HCT116 (cell line): ENCODE measurements around the gene CD69. TPM values are rescaled to one million over a fixed set of nuclear protein-coding genes. Genes with fewer than 3 reads are reported as not detected.

ENCODE experiments used
- ATAC-seq: fragments of 200-7000 bp; cut with Tn5 transposase; 2 replicates; pipeline ENCODE4 v1.9.1; 2020; ENCODE audit warnings: mild to moderate bottlenecking, moderate library complexity
- BruUV-seq: library from RNA; stranded (reverse); fragments of 400-500 nt; replicated peaks from 2 replicates; lab custom pipeline; 2021; lab: Mats Ljungman, UMichigan
- CTCF ChIA-PET: fragments of 300-600 bp; sonication (Branson Sonifier 250); formaldehyde crosslinking; loops from one replicate; lab custom pipeline; 2021; ENCODE audit warnings: antibody characterized with exemption; lab: Charles Lee
- POLR2A ChIA-PET: fragments of 300-600, 350-600 bp; sonication (Branson Sonifier 250); formaldehyde crosslinking; loops from one replicate; lab custom pipeline; 2021; ENCODE audit warnings: antibody characterized with exemption; lab: Charles Lee
- RAD21 ChIA-PET, 2 experiments: fragments of 300-600 bp; sonication (Branson Sonifier 250); formaldehyde crosslinking; loops; one replicate each; lab custom pipeline; 2023; ENCODE audit warnings: low total read pairs in 2 of 2; ENCODE audit not compliant: uncharacterized antibody in 2 of 2, unreplicated experiment in 2 of 2, low non-redundant PET in 1 of 2; lab: Charles Lee
- DNase-seq: peaks from one replicate; pipeline ENCODE4 v3.0.0-alpha.2; 2010; ENCODE audit warnings: low read depth, low spot score
- H2AFZ ChIP-seq: fragments of 200-600 bp; shearing (Covaris generic), sonication (generic); 2 replicates; pipeline ENCODE4 v1.6.1; 2017; ENCODE audit warnings: low read depth, mixed run types, mixed read lengths, antibody characterized with exemption, low read length; ENCODE audit not compliant: poor library complexity, severe bottlenecking
- H3K27ac ChIP-seq: 2 replicates; pipeline ENCODE4 v1.5.1; 2012; ENCODE audit warnings: low read depth, low read length
- H3K27me3 ChIP-seq: fragments of 200-600 bp; sonication (generic); 2 replicates; pipeline ENCODE4 v1.6.1; 2016; ENCODE audit warnings: mixed run types, low read length, mixed read lengths; ENCODE audit not compliant: insufficient read depth
- H3K36me3 ChIP-seq, 2 experiments: fragments of 200-500 bp in 1 of 2; fragments of 200-600 bp in 1 of 2; sonication (Bioruptor generic) in 1 of 2; sonication (generic) in 1 of 2; 2 replicates each; pipeline versions ENCODE4 v1.5.1 to v1.6.1; 2014 to 2016; ENCODE audit warnings: low read length in 2 of 2, inconsistent platforms in 1 of 2, mixed read lengths in 1 of 2, mixed run types in 1 of 2; ENCODE audit not compliant: insufficient read depth in 2 of 2, control insufficient read depth in 1 of 2
- H3K4me1 ChIP-seq, 2 experiments: fragments of 200-600 bp in 1 of 2; sonication (generic) in 1 of 2; 2 replicates each; pipeline versions ENCODE4 v1.5.1 to v1.6.1; 2012 to 2017; ENCODE audit warnings: low read length in 2 of 2, inconsistent platforms in 1 of 2, mild to moderate bottlenecking in 1 of 2, mixed read lengths in 1 of 2, mixed run types in 1 of 2, moderate library complexity in 1 of 2; ENCODE audit not compliant: insufficient read depth in 2 of 2, control insufficient read depth in 1 of 2
- H3K4me2 ChIP-seq: fragments of 200-600 bp; sonication (generic); 2 replicates; pipeline ENCODE4 v1.6.1; 2017; ENCODE audit warnings: mixed run types, low read length, mixed read lengths
- H3K4me3 ChIP-seq, 2 experiments: fragments of 200-600 bp in 1 of 2; sonication (generic) in 1 of 2; replicated peaks in 1 of 2; 2 replicates each; pipeline ENCODE4 v1.5.1; 2011 to 2016; ENCODE audit warnings: low read length in 2 of 2, control low read depth in 1 of 2, low read depth in 1 of 2, mild to moderate bottlenecking in 1 of 2, mixed read lengths in 1 of 2, mixed run types in 1 of 2
- H3K79me2 ChIP-seq: fragments of 200-600 bp; sonication (generic); 2 replicates; pipeline ENCODE4 v1.6.1; 2017; ENCODE audit warnings: mild to moderate bottlenecking, mixed run types, low read length, moderate library complexity, mixed read lengths; ENCODE audit not compliant: insufficient read depth
- H3K9ac ChIP-seq: fragments of 200-600 bp; sonication (generic); 2 replicates; pipeline ENCODE4 v1.6.1; 2016; ENCODE audit warnings: low read length, mixed read lengths
- H3K9me2 ChIP-seq: fragments of 200-600 bp; sonication (generic), shearing (Covaris generic); 2 replicates; pipeline ENCODE4 v1.6.1; 2017; ENCODE audit warnings: mixed run types, mild to moderate bottlenecking, moderate library complexity; ENCODE audit not compliant: insufficient read depth
- H3K9me3 ChIP-seq, 2 experiments: fragments of 200-500 bp in 1 of 2; fragments of 200-600 bp in 1 of 2; sonication (Bioruptor generic) in 1 of 2; sonication (generic) in 1 of 2; 2 replicates each; pipeline ENCODE4 v1.6.1; 2014 to 2017; ENCODE audit warnings: low read length in 2 of 2, mixed read lengths in 2 of 2, inconsistent platforms in 1 of 2, low read depth in 1 of 2, mild to moderate bottlenecking in 1 of 2, mixed run types in 1 of 2, moderate library complexity in 1 of 2; ENCODE audit not compliant: control insufficient read depth in 1 of 2, insufficient read depth in 1 of 2
- H4K20me1 ChIP-seq: fragments of 200-600 bp; sonication (generic), shearing (Covaris generic); 2 replicates; pipeline ENCODE4 v1.6.1; 2017; ENCODE audit warnings: mixed run types, mild to moderate bottlenecking, moderate library complexity; ENCODE audit not compliant: insufficient read depth
- CBX3 ChIP-seq: IDR thresholded peaks from 2 replicates; pipeline ENCODE4 v1.6.1; 2012; ENCODE audit warnings: low read depth
- CEBPB ChIP-seq: IDR thresholded peaks from 2 replicates; pipeline ENCODE4 v1.6.1; 2012; ENCODE audit warnings: low read depth
- EGR1 ChIP-seq: IDR thresholded peaks from 2 replicates; pipeline ENCODE4 v1.6.1; 2012; ENCODE audit warnings: low read depth
- ELF1 ChIP-seq: IDR thresholded peaks from 2 replicates; pipeline ENCODE4 v1.6.1; 2012; ENCODE audit warnings: low read depth, borderline replicate concordance
- EZH2 ChIP-seq: fragments of 200-600 bp; sonication (generic); IDR thresholded peaks from 2 replicates; pipeline ENCODE4 v1.6.1; 2017; ENCODE audit warnings: antibody characterized with exemption, mixed run types
- EZH2phosphoT487 ChIP-seq: fragments of 200-600 bp; IDR thresholded peaks from 2 replicates; pipeline ENCODE4 v1.6.1; 2018; ENCODE audit warnings: antibody characterized with exemption, borderline replicate concordance
- FOSL1 ChIP-seq: IDR thresholded peaks from 2 replicates; pipeline ENCODE4 v1.6.1; 2012; ENCODE audit warnings: low read depth
- POLR2A ChIP-seq: IDR thresholded peaks from 2 replicates; pipeline ENCODE4 v1.7.0; 2011; ENCODE audit warnings: borderline replicate concordance; ENCODE audit not compliant: insufficient read depth, insufficient read length; ENCODE audit errors: extremely low read depth
- REST ChIP-seq: IDR thresholded peaks from 2 replicates; pipeline ENCODE4 v1.6.1; 2012; ENCODE audit warnings: low read depth
- SP1 ChIP-seq: IDR thresholded peaks from 2 replicates; pipeline ENCODE4 v1.6.1; 2012; ENCODE audit warnings: low read depth
- SRF ChIP-seq: IDR thresholded peaks from 2 replicates; pipeline ENCODE4 v1.6.1; 2012; ENCODE audit warnings: low read depth
- YY1 ChIP-seq: IDR thresholded peaks from 2 replicates; pipeline ENCODE4 v1.6.1; 2011; ENCODE audit warnings: low read length, low read depth, moderate library complexity, mild to moderate bottlenecking; ENCODE audit not compliant: insufficient replicate concordance; ENCODE audit errors: extremely low read depth
- ZFX ChIP-seq: fragments of 450-650 bp; IDR thresholded peaks from 2 replicates; pipeline ENCODE4 v1.6.1; 2017
- intact Hi-C: fragments of 100-400 bp; cut with micrococcal nuclease; formaldehyde crosslinking; loops from 2 replicates; pipeline ENCODE4 v1.10.0; 2022
- total RNA-seq: library from RNA; stranded (reverse); gene quantifications from one replicate; pipeline ENCODE4 v1.2.1, GENCODE V29; 2021; ENCODE audit not compliant: unreplicated experiment
- TF ChIP-seq, protein P1 (sequence below), 3 experiments: fragments of 200-600 bp in 1 of 3; sonication (generic) in 1 of 3; IDR thresholded peaks in 2 of 3; conservative IDR thresholded peaks in 1 of 3; 2 replicates each; pipeline ENCODE4 v1.5.1; 2012 to 2017; ENCODE audit warnings: low read depth in 2 of 3, low read length in 2 of 3, antibody characterized with exemption in 1 of 3, borderline replicate concordance in 1 of 3, control low read depth in 1 of 3, mild to moderate bottlenecking in 1 of 3, mixed read lengths in 1 of 3, mixed run types in 1 of 3, moderate library complexity in 1 of 3; ENCODE audit not compliant: insufficient read depth in 1 of 3
- TF ChIP-seq, protein P2 (sequence below): IDR thresholded peaks from 2 replicates; pipeline ENCODE4 v1.6.1; 2012
- TF ChIP-seq, protein P3 (sequence below): IDR thresholded peaks from 2 replicates; pipeline ENCODE4 v1.6.1; 2011; ENCODE audit warnings: mild to moderate bottlenecking, low read length, moderate library complexity; ENCODE audit not compliant: insufficient replicate concordance; ENCODE audit errors: extremely low read depth
- TF ChIP-seq, protein P4 (sequence below): IDR thresholded peaks from 2 replicates; pipeline ENCODE4 v1.6.1; 2012

Gene CD69
- total RNA-seq, 1 experiment from 2014 or later = not detected

GRCh38 chr12:9761419-9761781, 699 bp upstream of the CD69 start:
- H3K9me2 ChIP-seq = no peaks in the 10 kb centered on the region
- no peaks in the 10 kb centered on the region for H3K79me2 ChIP-seq
- H3K27ac ChIP-seq = no peak overlapping the region
- no peak for DNase-seq
- no peak overlapping the region for H3K4me2 ChIP-seq
- ChIA-PET CTCF (interaction anchor here (4.1 kb wide), 1 partner anchor 10 kb away, joined by 21 read pairs; no protein-coding TSS in a partner anchor), RAD21 (no interaction called here), POLR2A (no interaction called here)
- no TSS peak for BruUV-seq
- H2AFZ ChIP-seq = no peak overlapping the region
- no peak for ATAC-seq
- intact Hi-C loops = no loop called here
- no peak overlapping the region for H3K4me3 ChIP-seq
- no peaks in the 10 kb centered on the region for H4K20me1 ChIP-seq
- H3K27me3 ChIP-seq = peaks cover 64% of the 10 kb centered on the region
- no peaks in the 10 kb centered on the region for H3K4me1 ChIP-seq
- H3K36me3 ChIP-seq = no peaks in the 10 kb centered on the region
- TF ChIP-seq, protein P1, sequence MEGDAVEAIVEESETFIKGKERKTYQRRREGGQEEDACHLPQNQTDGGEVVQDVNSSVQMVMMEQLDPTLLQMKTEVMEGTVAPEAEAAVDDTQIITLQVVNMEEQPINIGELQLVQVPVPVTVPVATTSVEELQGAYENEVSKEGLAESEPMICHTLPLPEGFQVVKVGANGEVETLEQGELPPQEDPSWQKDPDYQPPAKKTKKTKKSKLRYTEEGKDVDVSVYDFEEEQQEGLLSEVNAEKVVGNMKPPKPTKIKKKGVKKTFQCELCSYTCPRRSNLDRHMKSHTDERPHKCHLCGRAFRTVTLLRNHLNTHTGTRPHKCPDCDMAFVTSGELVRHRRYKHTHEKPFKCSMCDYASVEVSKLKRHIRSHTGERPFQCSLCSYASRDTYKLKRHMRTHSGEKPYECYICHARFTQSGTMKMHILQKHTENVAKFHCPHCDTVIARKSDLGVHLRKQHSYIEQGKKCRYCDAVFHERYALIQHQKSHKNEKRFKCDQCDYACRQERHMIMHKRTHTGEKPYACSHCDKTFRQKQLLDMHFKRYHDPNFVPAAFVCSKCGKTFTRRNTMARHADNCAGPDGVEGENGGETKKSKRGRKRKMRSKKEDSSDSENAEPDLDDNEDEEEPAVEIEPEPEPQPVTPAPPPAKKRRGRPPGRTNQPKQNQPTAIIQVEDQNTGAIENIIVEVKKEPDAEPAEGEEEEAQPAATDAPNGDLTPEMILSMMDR (IDR thresholded peaks at IDR 0.05 in 2 of 3, conservative IDR thresholded peaks at IDR 0.05 in 1 of 3; ENCODE audit: borderline replicate concordance in 1 of 3, insufficient read depth in 1 of 3, low read depth in 2 of 3, low read length in 2 of 3) = no peak
- TF ChIP-seq, protein P2, sequence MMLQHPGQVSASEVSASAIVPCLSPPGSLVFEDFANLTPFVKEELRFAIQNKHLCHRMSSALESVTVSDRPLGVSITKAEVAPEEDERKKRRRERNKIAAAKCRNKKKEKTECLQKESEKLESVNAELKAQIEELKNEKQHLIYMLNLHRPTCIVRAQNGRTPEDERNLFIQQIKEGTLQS = no peak
- TF ChIP-seq EGR1 (no peak), SP1 (no peak), EZH2phosphoT487 (no peak), REST (no peak), CBX3 (no peak), CEBPB (no peak), FOSL1 (no peak), SRF (no peak), ELF1 (no peak), YY1 (no peak), ZFX (no peak), EZH2 (no peak), POLR2A (no peak)
- TF ChIP-seq, protein P3, sequence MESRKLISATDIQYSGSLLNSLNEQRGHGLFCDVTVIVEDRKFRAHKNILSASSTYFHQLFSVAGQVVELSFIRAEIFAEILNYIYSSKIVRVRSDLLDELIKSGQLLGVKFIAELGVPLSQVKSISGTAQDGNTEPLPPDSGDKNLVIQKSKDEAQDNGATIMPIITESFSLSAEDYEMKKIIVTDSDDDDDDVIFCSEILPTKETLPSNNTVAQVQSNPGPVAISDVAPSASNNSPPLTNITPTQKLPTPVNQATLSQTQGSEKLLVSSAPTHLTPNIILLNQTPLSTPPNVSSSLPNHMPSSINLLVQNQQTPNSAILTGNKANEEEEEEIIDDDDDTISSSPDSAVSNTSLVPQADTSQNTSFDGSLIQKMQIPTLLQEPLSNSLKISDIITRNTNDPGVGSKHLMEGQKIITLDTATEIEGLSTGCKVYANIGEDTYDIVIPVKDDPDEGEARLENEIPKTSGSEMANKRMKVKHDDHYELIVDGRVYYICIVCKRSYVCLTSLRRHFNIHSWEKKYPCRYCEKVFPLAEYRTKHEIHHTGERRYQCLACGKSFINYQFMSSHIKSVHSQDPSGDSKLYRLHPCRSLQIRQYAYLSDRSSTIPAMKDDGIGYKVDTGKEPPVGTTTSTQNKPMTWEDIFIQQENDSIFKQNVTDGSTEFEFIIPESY = no peak
- TF ChIP-seq, protein P4, sequence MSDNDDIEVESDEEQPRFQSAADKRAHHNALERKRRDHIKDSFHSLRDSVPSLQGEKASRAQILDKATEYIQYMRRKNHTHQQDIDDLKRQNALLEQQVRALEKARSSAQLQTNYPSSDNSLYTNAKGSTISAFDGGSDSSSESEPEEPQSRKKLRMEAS = no peak
- TF ChIP-seq, all 23 proteins: peak for 0
- Histone ChIP-seq H3K9me3 (no peaks in the 10 kb centered on the region), H3K9ac (no peak overlapping the region)
